GM12878 (cell line): Measurements from ENCODE around the gene RTP5.

Source experiments
- ATF3 ChIP-seq: IDR thresholded peaks from 2 replicates; pipeline ENCODE4 v1.6.1; 2011; ENCODE audit warnings: low read depth, mild to moderate bottlenecking, low read length, moderate library complexity, borderline replicate concordance; ENCODE audit errors: extremely low read depth
- BACH1 ChIP-seq: fragments of 450-650 bp; IDR thresholded peaks from 2 replicates; pipeline ENCODE4 v1.6.1; 2017; ENCODE audit warnings: mild to moderate bottlenecking, borderline replicate concordance
- CBX3 ChIP-seq: fragments of 200-600 bp; sonication (generic); IDR thresholded peaks from 2 replicates; pipeline ENCODE4 v1.6.1; 2016; ENCODE audit warnings: low read depth, borderline replicate concordance
- CEBPB ChIP-seq, 2 experiments: fragments of 150-350 bp in 1 of 2; IDR thresholded peaks; 2 replicates each; pipeline ENCODE4 v1.6.1; 2012 to 2014; ENCODE audit warnings: low read depth in 2 of 2, low read length in 2 of 2, borderline replicate concordance in 1 of 2, inconsistent platforms in 1 of 2
- CHD2 ChIP-seq: IDR thresholded peaks from 2 replicates; pipeline ENCODE4 v1.6.1; 2011; ENCODE audit warnings: low read depth, low read length, improper control_type of control experiment, borderline replicate concordance
- CREB1 ChIP-seq: IDR thresholded peaks from 2 replicates; pipeline ENCODE4 v1.6.1; 2012; ENCODE audit warnings: low read depth, mild to moderate bottlenecking, inconsistent platforms
- CTCF ChIP-seq, 3 experiments: IDR thresholded peaks in 2 of 3; conservative IDR thresholded peaks in 1 of 3; 2 replicates each; pipeline ENCODE4 v1.5.1; 2011; ENCODE audit warnings: low read depth in 3 of 3, low read length in 3 of 3, mild to moderate bottlenecking in 3 of 3, control low read depth in 2 of 3, moderate library complexity in 2 of 3, inconsistent platforms in 1 of 3, mixed read lengths in 1 of 3; ENCODE audit not compliant: control insufficient read depth in 2 of 3, insufficient read depth in 1 of 3; ENCODE audit errors: extremely low read depth in 1 of 3
- MTA3 ChIP-seq: IDR thresholded peaks from 2 replicates; pipeline ENCODE4 v1.6.1; 2012; ENCODE audit warnings: low read length, inconsistent platforms, borderline replicate concordance
- MYB ChIP-seq: fragments of 150-350 bp; IDR thresholded peaks from 2 replicates; pipeline ENCODE4 v1.6.1; 2014; ENCODE audit warnings: mild to moderate bottlenecking, low read depth, low read length, borderline replicate concordance
- NBN ChIP-seq: fragments of 450-650 bp; IDR thresholded peaks from 2 replicates; pipeline ENCODE4 v1.6.1; 2016
- POLR2A ChIP-seq: IDR thresholded peaks from 2 replicates; pipeline ENCODE4 v1.6.1; 2011; ENCODE audit warnings: low read depth, mild to moderate bottlenecking, low read length
- POLR2AphosphoS5 ChIP-seq: IDR thresholded peaks from 2 replicates; pipeline ENCODE4 v1.6.1; 2011; ENCODE audit warnings: mild to moderate bottlenecking, low read length, inconsistent platforms
- SIN3A ChIP-seq: IDR thresholded peaks from 2 replicates; pipeline ENCODE4 v1.6.1; 2012; ENCODE audit warnings: low read depth, low read length, improper control_type of control experiment
- ZNF274 ChIP-seq: IDR thresholded peaks from one replicate; pipeline ENCODE4 v1.8.0; 2011; ENCODE audit not compliant: insufficient read length, insufficient read depth

GRCh38 chr2:241857041-241857541 lies 12.4 kb upstream of the RTP5 start:
- no peak for TF ChIP-seq POLR2A
- TF ChIP-seq CTCF (IDR thresholded peaks at IDR 0.05 in 2 of 3, conservative IDR thresholded peaks at IDR 0.05 in 1 of 3; ENCODE audit: control insufficient read depth in 2 of 3, extremely low read depth in 1 of 3, insufficient read depth in 1 of 3, low read depth in 3 of 3, low read length in 3 of 3), result no peak
- no peak for TF ChIP-seq NBN
- TF ChIP-seq ZNF274, result no peak
- TF ChIP-seq CEBPB (IDR thresholded peaks at IDR 0.05; ENCODE audit: borderline replicate concordance in 1 of 2, low read depth in 2 of 2, low read length in 2 of 2), result no peak
- TF ChIP-seq POLR2AphosphoS5, result no peak; the same call in 1 of the 2 replicates
- no peak for TF ChIP-seq BACH1
- no peak for TF ChIP-seq MTA3
- no peak for TF ChIP-seq SIN3A
- no peak for TF ChIP-seq ATF3
- no peak for TF ChIP-seq CHD2
- no peak for TF ChIP-seq CBX3
- TF ChIP-seq MYB, result no peak
- no peak for TF ChIP-seq CREB1
